Neural progenitor cell (in vitro differentiated cells): ENCODE results near the gene CYP4F12.

Experiments
- EZH2 ChIP-seq: fragments of 200-600 bp; sonication (generic); IDR thresholded peaks from 2 replicates; pipeline ENCODE4 v1.6.1; 2017; ENCODE audit warnings: antibody characterized with exemption, mild to moderate bottlenecking, moderate library complexity
- TF ChIP-seq, protein P1 (sequence below): fragments of 200-600 bp; sonication (generic); IDR thresholded peaks from 2 replicates; pipeline ENCODE4 v1.5.1; 2017; ENCODE audit warnings: antibody characterized with exemption, mild to moderate bottlenecking

DNA sequence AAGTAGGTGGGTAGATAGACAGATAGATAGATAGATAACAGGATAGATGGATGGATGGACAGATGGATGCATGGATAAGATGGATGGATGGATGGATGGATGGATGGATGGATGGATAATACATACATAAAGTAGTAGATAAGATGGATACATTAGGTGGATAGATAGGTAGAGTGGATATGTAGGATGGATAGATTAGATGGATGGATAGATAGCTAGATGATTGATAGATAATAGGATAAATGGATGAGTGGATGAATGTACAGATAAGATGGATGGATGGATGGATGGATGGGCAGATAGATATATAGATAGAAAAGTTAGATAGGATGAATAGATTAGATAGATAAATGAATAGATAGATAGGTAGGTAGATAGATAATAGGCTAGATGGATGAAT lies 30.1 kb upstream of the CYP4F12 start:
- TF ChIP-seq, protein P1, sequence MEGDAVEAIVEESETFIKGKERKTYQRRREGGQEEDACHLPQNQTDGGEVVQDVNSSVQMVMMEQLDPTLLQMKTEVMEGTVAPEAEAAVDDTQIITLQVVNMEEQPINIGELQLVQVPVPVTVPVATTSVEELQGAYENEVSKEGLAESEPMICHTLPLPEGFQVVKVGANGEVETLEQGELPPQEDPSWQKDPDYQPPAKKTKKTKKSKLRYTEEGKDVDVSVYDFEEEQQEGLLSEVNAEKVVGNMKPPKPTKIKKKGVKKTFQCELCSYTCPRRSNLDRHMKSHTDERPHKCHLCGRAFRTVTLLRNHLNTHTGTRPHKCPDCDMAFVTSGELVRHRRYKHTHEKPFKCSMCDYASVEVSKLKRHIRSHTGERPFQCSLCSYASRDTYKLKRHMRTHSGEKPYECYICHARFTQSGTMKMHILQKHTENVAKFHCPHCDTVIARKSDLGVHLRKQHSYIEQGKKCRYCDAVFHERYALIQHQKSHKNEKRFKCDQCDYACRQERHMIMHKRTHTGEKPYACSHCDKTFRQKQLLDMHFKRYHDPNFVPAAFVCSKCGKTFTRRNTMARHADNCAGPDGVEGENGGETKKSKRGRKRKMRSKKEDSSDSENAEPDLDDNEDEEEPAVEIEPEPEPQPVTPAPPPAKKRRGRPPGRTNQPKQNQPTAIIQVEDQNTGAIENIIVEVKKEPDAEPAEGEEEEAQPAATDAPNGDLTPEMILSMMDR, result no peak
- no peak for TF ChIP-seq EZH2
